HG03097 (cell line): ENCODE data around the gene PIP5K1A.

ENCODE experiments used
- ATAC-seq: cut with Tn5 transposase; IDR thresholded peaks from one replicate; pipeline ENCODE4 v1.9.1; 2021; ENCODE audit not compliant: unreplicated experiment, low FRiP score

The PIP5K1A gene

DNA sequence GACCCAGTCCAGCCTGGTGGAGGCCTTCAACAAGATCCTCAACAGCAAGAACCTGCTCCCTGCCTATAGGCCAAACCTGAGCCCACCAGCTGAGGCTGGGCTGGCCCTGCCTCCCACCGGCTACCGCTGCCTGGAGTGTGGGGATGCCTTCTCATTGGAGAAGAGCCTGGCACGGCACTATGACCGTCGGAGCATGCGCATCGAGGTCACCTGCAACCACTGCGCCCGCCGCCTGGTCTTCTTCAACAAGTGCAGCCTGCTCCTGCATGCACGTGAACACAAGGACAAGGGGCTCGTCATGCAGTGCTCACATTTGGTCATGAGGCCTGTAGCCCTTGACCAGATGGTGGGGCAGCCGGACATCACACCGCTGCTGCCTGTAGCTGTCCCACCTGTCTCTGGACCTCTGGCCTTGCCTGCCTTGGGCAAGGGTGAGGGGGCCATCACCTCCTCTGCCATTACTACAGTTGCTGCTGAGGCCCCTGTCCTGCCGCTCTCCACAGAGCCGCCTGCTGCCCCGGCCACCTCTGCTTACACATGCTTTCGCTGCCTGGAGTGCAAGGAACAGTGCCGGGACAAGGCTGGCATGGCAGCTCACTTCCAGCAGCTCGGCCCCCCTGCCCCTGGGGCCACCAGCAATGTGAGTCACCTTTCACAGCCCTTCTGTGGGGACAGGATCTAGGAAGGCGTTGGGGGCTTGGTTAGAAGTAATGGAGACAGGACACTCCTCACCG is 89.6 kb downstream of the PIP5K1A start:
- no peak for ATAC-seq

DNA sequence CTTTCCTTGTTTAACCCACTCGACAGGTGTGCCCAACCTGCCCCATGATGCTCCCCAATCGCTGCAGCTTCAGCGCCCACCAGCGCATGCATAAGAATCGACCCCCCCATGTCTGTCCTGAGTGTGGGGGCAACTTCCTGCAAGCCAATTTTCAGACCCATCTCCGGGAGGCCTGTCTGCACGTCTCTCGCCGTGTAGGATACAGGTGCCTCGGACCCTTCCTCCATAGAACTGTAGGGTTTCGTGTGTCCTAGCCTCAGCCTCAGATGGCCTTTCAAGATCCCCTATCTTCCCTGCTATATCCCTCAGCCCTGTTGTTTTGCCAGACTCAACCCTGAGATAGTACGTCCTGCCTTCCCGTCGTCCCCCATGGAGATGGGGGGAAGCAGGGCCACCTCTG is 90.2 kb downstream of the PIP5K1A start:
- ATAC-seq: no peak

DNA sequence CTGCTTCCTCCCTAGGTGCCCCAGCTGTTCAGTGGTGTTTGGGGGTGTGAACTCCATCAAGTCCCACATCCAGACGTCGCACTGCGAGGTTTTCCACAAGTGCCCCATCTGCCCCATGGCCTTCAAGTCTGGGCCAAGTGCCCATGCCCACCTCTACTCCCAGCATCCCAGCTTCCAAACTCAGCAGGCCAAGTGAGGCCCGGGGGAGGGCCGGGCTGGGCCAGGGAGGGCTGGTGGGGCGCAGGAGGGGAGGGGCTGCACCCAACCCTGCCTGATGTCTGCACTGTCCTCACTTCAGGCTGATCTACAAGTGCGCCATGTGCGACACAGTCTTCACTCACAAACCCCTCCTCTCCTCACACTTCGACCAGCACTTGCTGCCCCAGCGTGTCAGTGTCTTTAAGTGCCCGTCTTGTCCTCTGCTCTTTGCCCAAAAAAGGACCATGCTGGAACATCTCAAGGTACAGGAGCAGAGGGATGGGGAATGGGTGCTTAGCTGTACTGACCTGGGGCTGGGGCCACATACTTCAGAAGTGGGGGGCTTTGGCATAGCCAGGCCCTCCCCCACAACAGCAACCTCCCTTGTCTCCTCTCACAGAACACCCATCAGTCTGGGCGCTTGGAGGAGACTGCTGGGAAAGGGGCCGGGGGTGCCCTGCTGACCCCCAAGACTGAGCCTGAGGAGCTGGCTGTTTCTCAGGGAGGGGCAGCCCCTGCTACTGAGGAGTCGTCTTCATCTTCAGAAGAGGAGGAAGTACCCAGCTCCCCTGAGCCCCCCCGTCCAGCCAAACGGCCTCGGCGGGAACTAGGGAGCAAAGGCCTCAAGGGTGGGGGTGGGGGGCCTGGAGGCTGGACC is 91.0 kb downstream of the PIP5K1A start:
- no peak for ATAC-seq

DNA sequence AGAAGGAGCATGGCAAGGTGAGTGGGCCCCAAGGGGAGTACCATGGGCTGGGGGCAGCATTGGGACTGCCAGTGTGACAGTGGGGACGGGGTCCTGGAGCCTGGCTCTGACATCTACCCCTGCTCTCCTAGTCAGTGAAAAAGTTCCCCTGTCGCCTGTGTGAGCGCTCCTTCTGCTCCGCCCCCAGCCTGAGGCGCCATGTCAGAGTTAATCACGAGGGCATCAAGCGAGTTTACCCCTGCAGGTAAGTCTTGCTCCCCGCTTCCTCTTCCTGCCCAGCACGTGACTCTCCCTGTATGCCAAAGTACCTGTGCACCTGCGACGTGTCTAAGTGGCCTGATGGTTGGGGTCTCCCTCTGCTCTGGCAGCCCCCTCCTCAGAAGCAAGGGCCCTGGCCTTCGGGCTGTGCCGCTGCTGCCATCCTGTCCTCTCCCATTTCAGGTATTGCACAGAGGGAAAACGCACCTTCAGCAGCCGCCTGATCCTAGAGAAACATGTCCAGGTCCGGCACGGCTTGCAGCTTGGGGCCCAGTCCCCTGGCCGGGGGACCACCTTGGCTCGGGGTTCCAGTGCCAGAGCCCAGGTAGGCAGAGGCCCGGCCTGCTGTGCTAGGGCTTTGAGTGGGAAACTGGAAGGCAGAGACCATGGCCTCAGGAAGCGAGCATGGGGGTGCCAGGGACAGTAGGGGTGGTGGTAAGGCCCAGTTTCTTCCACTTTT is 91.8 kb downstream of the PIP5K1A start:
- ATAC-seq: no peak

DNA sequence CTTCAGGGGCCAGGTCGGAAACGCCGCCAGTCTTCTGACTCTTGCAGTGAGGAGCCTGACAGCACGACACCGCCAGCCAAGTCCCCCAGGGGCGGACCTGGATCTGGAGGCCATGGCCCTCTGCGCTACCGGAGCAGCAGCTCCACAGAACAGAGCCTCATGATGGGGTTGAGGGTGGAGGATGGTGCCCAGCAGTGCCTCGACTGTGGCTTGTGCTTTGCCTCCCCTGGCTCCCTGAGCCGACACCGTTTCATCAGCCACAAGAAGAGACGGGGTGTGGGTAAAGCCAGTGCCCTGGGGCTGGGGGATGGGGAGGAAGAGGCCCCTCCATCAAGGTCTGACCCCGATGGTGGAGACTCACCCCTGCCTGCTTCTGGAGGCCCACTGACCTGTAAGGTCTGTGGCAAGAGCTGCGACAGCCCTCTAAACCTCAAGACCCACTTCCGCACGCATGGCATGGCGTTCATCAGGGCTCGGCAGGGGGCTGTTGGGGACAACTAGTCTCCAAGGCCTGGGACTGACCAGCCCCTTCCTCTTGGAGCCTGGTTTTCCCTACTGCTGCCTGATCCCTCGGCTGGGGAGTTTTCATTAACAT is 92.5 kb downstream of the PIP5K1A start:
- ATAC-seq: no peak

DNA sequence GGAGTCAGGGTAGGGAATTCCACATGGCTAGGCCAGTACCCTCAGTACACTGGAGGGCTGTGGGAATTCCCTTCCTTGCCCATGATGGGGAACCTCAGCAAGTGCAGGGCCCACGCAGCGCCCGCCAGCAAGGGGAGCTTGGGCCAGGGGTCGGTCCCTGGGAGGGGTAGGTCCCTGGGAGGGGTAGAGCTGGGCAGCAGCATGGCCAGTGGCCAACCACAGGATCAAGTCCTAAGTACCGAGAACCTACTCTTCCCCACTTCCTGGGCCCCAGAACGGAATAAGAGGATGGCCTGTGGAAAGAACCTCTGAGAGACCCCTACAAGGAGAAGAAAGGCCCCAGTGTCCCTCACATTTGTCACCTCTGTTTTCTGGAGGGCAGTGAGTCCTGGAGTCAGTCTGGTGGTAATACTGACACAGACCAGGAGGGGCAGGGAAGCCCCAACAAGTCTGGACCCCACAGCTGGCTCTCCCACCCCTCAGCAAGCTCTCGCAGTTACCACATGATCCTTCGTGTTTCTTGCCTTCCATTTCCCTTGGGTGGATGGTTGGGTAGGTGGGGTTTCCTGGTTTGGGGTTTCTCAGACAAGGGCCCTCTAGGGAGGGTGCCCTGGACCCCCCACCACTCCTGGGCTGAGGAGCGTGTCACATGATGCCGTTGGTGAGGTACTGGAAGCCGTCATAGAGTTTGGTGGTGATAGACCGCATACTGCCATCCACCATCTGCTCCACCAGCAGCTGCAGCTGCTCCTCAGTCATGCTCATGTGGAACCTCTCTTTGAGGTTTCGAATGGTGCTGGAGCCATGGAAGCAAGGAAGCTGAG is 94.1 kb downstream of the PIP5K1A start:
- ATAC-seq: no peak

DNA sequence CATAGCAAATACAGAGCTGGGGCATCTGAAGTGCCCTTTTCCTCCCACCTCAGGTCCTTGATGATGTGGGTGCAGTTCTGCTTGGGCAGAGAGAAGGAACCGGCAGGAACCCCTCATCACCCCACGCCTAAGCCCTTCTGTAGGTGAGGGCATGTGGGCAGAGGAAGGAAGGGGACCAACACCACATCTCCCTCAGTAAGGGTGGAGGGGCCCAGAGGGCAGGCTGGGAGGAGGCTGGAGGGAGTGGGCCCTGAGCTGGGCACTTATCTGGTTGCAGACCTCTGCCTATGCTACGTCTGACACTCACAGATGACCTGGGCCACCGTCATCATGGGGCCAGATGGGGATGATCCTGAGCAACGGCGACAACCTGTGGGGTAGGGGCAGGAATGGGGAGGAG is 94.7 kb downstream of the PIP5K1A start:
- ATAC-seq: no peak

DNA sequence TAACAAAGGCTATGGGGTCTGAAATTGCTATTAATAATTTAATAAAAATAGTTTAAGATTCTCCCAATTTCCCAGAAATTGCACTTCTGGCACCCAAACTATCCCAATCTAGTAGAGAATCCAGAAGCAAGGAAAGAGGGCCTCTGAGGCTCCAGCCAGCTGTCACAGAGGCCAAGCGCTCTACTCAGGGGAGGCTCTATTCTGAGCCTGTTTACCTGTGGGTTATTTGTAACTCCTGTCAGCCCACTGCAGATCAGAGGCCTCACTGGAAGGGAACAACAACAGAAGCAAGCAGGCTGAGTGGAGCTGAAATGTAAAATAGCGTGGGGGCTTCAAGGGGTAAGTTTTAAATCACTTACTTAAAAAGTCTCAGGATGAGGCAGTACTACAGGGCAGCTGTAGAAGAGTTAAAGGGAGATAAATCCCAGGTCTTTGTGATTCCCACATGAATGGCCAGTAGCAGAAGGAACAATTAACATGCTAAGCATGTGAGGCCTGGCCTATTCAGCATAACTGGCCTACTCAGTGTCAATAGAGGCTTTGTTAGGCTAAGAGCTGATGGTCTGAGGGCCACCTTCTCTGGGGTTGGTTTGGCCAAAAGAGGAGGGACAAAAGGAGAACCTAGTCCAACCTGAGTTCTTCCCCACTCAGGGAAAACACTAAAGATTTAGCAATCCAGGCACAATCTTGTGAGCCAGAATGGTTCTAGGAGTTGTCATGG is 96.5 kb downstream of the PIP5K1A start:
- no peak for ATAC-seq
